Measurements from ENCODE around the gene SAYSD1.

DNA sequence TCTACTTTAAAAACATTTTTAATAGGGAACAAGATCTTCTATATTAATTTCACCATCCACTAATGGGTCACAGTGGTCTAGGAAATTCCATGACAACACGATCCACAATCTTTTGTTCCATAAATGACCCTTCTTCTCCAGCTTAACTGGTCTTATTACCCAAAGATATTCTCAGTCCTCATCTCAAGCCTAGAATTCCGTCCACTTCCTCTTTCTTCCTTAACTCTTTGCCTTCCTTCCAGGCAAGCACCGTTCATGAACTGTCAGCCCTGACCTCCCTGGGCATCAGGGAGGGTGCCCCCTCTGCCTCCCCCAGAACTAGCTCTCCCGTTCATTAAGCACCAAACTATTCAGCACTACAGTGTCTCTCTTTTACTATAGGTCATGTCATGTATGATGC lies 8.0 kb downstream of the SAYSD1 start:
- TF ChIP-seq, protein P1, sequence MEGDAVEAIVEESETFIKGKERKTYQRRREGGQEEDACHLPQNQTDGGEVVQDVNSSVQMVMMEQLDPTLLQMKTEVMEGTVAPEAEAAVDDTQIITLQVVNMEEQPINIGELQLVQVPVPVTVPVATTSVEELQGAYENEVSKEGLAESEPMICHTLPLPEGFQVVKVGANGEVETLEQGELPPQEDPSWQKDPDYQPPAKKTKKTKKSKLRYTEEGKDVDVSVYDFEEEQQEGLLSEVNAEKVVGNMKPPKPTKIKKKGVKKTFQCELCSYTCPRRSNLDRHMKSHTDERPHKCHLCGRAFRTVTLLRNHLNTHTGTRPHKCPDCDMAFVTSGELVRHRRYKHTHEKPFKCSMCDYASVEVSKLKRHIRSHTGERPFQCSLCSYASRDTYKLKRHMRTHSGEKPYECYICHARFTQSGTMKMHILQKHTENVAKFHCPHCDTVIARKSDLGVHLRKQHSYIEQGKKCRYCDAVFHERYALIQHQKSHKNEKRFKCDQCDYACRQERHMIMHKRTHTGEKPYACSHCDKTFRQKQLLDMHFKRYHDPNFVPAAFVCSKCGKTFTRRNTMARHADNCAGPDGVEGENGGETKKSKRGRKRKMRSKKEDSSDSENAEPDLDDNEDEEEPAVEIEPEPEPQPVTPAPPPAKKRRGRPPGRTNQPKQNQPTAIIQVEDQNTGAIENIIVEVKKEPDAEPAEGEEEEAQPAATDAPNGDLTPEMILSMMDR (IDR thresholded peaks at IDR 0.05) = no peak
- no peak for TF ChIP-seq EZH2 (IDR thresholded peaks at IDR 0.05)

Measured in neural progenitor cell (in vitro differentiated cells).